ENCODE results near the gene COL24A1.

The COL24A1 gene

GRCh38 chr1:85683292-85684025 lies 473.1 kb downstream of the COL24A1 start:
- DNase-seq (ENCODE audit: low spot score), result no peak

GRCh38 chr1:85681087-85681486 lies 475.5 kb downstream of the COL24A1 start:
- DNase-seq (ENCODE audit: low spot score), result peak; percentile 96

All from pons (tissue), 1 donor.